Pons (tissue), 1 donor: Measurements from ENCODE around the gene ADISSP.

Experiments
- DNase-seq: peaks from one replicate; pipeline ENCODE4 v3.0.0-alpha.2; 2016; ENCODE audit warnings: low spot score

The ADISSP gene

DNA sequence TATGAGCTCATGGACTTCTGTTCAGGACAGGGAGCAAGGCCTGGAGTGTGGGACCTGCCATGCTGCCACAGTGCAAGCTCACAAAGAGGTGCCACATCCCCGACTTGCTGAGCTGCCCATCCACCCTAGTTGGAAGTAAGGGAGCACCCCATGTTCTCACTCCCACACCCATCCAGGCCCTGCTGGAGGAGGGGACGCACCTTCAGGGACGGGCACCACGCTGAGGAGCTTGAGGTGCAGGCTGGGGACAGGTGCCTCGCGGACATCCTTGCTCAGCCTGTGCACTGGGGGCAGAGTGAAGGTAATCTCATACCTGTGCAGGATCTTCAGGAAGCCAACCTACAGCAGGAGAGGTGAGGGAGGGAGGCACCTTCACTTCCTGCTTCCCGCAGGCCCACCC, 12.3 kb downstream of the ADISSP start:
- no peak for DNase-seq

DNA sequence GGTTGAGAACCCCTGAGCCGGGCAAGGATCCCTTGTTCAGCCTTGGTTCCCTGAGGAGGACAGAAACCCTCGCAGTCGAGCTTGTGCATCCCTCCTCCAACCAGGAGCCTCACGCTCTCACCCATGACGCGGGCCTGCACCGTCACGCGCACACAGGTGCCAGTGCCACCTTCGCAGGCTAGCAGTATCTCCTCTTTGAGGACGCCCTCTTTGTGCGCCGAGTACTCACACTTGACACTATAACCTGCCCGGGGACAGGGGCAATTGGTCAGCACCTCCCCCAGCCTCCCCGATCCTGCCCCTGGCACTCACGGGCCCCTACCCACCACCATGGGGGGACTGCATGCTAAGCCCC, 13.3 kb downstream of the ADISSP start:
- DNase-seq: no peak

DNA sequence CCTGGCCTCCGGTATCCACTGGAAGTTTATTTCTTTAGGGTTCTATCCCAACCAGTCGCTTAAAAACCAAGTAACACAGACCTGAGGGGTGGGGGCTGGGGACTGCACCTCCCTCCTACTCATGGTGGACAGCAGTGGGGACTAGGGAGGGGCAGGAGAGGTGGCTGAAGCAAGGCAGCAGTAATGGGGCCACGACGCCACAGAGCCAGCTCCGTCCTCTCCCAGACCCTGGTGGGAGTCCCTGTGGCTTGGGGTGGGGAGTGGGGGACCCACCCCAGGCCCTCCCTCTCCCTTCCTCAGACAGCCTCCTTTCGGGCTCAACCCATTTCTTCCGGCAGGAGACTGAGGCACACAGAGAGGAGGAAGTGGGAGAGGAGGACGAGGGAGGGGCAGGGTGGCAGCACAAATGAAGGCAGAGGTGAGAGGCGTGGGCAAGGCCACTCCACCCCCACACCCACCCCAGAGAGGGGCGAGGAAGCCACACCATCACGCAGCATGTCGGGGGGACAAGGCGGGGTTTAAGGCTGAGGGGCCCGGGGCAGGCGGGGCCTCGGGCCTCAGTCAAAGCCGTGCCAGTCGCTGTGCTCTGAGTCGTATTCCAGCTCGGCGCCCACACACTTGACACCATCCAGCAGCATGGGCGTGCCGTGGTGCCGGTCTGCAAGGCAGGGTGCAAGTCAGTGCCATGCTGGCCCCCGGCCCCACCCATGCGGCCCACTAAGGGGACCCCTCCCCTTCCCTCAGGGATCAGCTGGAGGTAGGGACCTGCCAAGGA, 13.9 kb downstream of the ADISSP start:
- no peak for DNase-seq

- peak; percentile 73 for DNase-seq
These were observed 14.5 kb downstream of the ADISSP start for GRCh38 chr20:3753098-3753497.

DNA sequence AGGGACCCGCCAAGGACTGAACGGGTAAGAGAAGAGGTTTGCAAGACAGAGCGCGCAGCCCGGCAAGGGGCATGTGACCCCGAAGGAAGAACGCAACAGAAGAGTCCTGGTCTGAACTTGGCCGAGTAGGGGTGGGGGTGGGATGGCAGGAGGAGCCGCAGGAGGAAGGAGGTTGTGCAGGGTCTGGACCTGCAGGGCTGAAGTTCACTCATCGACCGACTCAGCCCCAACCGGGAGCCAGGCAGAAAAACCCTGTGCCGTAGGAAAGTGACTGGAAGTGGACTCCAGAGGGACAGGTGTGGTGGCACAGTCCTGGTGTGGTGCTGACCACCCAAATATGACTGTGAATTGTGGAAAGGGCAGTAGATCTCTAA, 15.2 kb downstream of the ADISSP start:
- no peak for DNase-seq

DNA sequence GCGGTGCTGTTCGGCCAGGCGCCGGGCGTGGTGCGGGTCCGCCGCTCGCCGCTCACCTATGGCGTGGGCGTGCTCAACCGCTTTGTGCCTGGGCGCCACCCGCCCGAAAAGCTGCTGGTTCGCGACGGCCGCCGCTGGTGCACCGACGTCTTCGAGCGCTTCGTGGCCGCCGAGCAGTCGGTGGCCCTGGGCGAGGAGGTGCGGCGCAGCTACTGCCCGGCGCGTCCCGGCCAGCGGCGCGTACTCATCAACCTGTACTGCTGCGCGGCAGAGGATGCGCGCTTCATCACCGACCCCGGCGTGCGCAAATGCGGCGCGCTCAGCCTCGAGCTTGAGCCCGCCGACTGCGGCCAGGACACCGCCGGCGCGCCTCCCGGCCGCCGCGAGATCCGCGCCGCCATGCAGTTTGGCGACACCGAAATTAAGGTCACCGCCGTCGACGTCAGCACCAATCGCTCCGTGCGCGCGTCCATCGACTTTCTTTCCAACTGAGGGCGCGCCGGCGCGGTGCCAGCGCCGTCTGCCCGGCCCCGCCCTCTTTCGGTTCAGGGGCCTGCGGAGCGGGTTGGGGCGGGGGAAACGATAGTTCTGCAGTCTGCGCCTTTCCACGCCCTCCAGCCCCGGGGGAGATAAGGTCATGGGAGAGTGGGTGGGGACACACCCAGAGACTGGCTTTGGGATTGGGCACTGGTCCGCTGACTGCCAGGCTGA, 15.7 kb downstream of the ADISSP start:
- peak; percentile 27 for DNase-seq

GRCh38 chr20:3751305-3751674, 16.3 kb downstream of the ADISSP start:
- no peak for DNase-seq

GRCh38 chr20:3749689-3750531, 17.6 kb downstream of the ADISSP start:
- DNase-seq: no peak

- DNase-seq: no peak
These were observed 18.4 kb downstream of the ADISSP start for GRCh38 chr20:3749087-3749688.

DNA sequence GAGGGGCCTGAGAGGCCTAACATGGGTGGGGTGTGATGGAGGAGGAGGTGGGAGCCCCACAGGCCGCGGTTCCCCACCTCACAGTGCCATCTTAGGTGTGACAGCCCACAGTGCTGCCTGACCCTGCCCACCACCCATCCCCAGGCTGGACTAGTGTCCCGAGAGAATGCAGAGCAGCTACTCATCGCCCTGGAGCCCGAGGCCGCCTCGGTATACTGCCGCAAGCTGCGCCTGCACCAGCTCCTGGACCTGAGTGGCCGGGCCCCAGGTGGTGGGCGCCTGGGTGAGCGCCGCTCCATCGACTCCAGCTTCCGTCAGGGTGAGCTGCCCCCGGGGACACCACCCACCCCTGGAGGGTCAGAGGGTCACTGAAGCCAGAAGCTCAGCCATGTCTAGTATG, 19.5 kb downstream of the ADISSP start:
- DNase-seq: no peak

DNA sequence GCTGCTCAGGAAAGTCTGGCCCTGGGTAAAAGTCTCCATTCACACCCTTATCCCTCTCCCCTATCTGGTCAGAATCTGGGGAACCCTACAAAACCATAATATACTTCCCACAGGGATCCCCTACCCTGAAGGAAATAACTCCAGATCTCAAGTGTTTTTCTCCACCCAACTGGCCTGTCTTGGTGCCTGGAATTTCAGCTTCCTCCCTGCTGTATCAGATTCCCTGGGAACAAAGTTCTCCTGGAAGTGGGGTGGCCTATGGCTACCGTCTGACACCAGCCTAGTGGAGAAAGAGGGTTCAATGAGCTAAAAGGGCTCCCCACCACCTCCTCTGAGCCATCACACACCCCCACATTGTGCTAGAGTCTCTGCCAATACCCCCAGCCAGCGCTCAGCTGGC, 20.1 kb downstream of the ADISSP start:
- DNase-seq: no peak

- DNase-seq: no peak
These were observed 21.8 kb downstream of the ADISSP start for GRCh38 chr20:3745686-3746173.

- no peak for DNase-seq
These were observed 22.5 kb downstream of the ADISSP start for GRCh38 chr20:3744806-3745685.

DNA sequence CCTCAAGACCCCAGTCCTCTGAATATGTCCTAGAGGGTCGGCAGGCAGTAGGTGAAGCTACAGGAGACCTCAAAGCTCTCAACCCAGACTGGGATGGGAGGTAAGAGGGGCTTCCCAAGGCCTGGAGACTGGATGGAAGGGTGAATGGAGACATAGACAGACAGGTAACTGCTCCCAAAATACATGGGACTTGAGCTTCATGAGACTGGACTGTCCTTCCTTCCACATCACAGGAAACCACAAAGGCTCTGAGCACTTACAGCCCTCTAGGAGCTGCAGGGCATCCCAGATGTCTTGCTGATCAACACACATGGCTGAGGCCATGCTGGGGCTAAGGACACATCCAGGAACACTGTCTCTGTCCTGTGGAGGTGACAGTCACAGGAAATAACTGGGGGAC, 23.5 kb downstream of the ADISSP start:
- DNase-seq: no peak

DNA sequence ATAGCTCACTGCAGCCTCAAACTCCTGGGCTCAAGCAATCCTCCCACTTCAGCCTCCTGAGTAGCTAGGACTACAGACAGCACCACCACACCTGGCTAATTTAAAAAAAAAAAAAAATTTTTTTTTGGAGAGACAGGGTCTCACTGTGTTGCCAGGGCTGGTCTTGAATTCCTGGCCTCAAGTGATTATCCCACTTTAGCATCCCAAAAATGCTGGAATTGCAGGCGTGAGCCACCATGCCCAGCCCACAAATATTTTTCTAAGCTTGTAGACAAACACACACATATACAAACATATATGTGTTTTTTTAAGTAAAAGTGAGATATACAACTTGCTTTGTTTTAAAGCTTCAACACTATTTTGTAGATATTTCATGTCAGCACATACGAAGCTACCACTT, 24.3 kb downstream of the ADISSP start:
- no peak for DNase-seq

GRCh38 chr20:3741836-3742458, 25.6 kb downstream of the ADISSP start:
- no peak for DNase-seq

DNA sequence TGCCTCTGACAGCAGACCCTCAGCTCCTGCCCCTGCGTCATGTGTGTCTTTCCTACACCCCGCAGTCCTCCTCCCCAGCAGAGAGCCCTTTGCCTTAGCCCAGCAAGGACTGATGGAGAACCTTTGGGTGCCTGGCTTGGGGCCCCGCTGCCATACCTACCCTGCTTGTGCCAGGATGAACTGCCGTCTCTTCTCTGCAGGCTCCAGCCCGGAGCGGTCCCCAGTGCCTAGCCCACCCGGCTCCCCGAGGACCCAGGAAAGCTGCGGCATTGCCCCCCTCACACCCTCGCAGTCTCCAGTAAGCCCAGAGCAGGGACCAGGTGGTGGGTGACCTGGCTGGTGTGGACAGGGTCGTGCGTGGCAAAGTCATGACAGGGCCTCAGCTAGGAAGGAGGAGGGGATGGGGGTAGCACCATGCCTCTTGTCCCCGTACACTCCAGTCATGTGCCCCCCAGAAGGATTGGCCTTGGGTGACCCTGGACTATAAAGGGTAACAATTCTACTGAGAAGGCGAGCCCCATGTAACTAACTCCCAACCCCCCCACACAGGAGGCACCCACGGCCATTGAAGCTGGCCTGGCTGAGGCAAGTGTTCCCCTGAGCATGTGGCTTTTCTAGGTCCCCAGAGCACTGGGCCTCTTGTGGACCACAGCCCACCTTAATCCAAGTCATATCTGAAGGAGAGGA, 26.8 kb downstream of the ADISSP start:
- no peak for DNase-seq

DNA sequence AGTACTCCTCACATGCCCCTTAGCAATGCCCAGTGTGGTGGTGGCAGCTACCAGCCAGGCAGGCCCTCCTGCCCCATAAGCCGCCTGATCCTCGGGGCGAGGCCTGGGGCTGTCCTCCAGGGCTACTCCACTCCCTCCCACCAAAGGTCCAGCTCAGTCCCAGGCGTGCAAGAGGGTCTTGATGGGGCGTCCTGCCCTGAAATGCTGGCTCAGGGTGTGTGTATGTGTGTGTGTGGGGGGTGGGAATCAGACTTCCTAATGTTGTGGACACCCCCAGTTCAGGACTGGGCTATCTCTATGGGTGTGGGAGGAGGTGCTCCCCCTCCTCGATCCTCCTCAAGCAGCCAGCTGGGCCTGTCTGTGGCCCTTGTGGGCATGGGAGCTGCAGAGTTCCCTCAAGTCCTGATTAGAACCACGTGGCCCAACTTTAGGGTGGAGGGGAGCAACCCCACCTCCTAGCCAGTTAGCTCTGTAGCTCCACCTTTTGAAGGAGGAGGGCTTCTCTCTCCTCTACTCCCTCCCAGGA, 27.6 kb downstream of the ADISSP start:
- no peak for DNase-seq

DNA sequence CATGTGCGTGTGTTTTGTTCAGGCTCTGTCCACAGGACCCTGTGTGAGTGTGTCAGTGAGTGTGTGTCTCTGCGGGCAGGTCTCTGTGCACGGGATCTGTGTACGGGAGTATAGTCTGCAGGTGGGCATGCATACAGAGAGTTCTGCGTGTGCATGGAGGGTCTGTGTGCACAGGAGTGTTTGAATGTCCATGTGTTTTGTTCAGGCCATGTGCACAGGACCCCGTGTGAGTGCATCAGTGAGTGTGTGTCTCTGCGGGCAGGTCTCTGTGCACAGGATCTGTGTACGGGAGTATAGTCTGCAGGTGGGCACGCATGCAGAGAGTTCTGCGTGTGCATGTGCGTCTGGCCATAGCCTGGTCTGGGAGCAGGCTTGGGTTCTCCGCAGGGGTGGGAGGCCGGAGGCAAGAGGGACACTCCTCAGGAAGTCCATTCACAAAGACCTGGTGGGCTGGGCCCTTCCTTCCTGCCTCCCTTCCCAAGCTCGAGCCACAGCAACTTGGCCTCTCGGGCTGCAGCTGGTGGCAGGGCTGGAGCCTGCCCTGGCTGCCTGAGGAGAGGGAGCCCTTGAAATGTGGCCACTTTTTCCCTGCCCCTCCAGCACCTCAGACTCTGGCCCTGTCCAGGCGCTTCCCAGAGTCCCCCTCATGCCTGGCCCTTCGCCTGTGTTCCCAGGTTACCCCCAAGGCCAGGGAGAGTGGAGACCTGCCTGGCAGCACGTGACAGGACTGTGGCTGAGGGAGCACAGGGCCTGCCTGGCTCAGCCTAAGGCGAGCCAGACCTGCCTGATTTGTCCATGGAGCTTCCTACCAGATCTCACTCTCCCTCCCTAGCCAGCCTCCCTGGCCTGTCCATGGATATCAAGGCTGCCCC, 28.3 kb downstream of the ADISSP start:
- no peak for DNase-seq
